Measurements from ENCODE around the gene BTBD19.
A peak's percentile ranks its signal among the peaks of the same experiment; 100 is the strongest.
"Not testable (repeated sequence)": the region's sequence is repeated elsewhere in the genome, so short reads cannot be mapped to it uniquely, and the experiment has no call there.

Gene BTBD19

GRCh38 chr1:44811234-44811633, 2.9 kb downstream of the BTBD19 start:
- ChIA-PET CTCF (interaction anchor here (1.8 to 3.7 kb wide), 2 partner anchors 11 to 18 kb away, joined by 5 to 17 read pairs; partner anchors contain the start of gene PLK3), POLR2A (interaction anchor here (0.7 to 4.6 kb wide), 4 partner anchors 8 to 12 kb away, joined by 3 to 53 read pairs (median 6); partner anchors contain the start of gene PLK3)
- no peak for DNase-seq (ENCODE audit: low read depth, low spot score)
- no peak for TF ChIP-seq CTCF (IDR thresholded peaks at IDR 0.05; ENCODE audit: insufficient read depth, low read length, missing control alignments)
- H3K4me3 ChIP-seq (ENCODE audit: low read depth, low read length): peak overlapping the region; percentile 6; the same call in 1 of the 2 replicates

GRCh38 chr1:44812822-44813543, 4.7 kb downstream of the BTBD19 start:
- DNase-seq (ENCODE audit: low read depth, low spot score): no peak
- ChIA-PET CTCF (interaction anchor here (1.9 to 3.7 kb wide), 2 partner anchors 13 to 20 kb away, joined by 8 to 17 read pairs; partner anchors contain the start of gene PLK3), POLR2A (interaction anchor here (1.1 to 4.6 kb wide), 5 partner anchors 10 to 91 kb away, joined by 3 to 53 read pairs (median 4); partner anchors contain the start of gene PLK3)
- no peak for TF ChIP-seq CTCF (IDR thresholded peaks at IDR 0.05; ENCODE audit: insufficient read depth, low read length, missing control alignments)
- H3K4me3 ChIP-seq (ENCODE audit: low read depth, low read length): peak overlapping the region; percentile 35

- CTCF ChIA-PET: interaction anchor here (1.1 to 2.1 kb wide), 3 partner anchors 83 to 198 kb away, joined by 3 to 5 read pairs (median 3); no protein-coding TSS in a partner anchor
- not testable (repeated sequence) for H3K4me3 ChIP-seq (ENCODE audit: low read depth, low read length); DNase-seq (ENCODE audit: low read depth, low spot score)
- POLR2A ChIA-PET: interaction anchor here (0.5 to 3.1 kb wide), 3 partner anchors 10 to 85 kb away, joined by 3 to 13 read pairs (median 4); partner anchors contain the start of genes PLK3 and RNU5D-1
Measured at GRCh38 chr1:44815926-44816325, 7.6 kb downstream of the BTBD19 start.

- ChIA-PET CTCF (interaction anchor here (0.9 to 1.8 kb wide), 6 partner anchors 9 to 194 kb away, joined by 3 to 9 read pairs (median 4); partner anchors contain the start of genes BTBD19, HECTD3, PLK3 and RNU5D-1), POLR2A (interaction anchor here (1.0 to 3.1 kb wide), 4 partner anchors 9 to 194 kb away, joined by 4 to 63 read pairs (median 15); partner anchors contain the start of genes BTBD19, DYNLT4, HECTD3 and PLK3)
- no peak for DNase-seq (ENCODE audit: low read depth, low spot score)
- H3K4me3 ChIP-seq (ENCODE audit: low read depth, low read length): no peak overlapping the region
- TF ChIP-seq CTCF (IDR thresholded peaks at IDR 0.05; ENCODE audit: insufficient read depth, low read length, missing control alignments): no peak
Measured at GRCh38 chr1:44817307-44817706, 9.0 kb downstream of the BTBD19 start.

- H3K4me3 ChIP-seq (ENCODE audit: low read depth, low read length): no peak overlapping the region
- no peak for TF ChIP-seq CTCF (IDR thresholded peaks at IDR 0.05; ENCODE audit: insufficient read depth, low read length, missing control alignments)
- ChIA-PET POLR2A (interaction anchor here (1.0 to 3.1 kb wide), 5 partner anchors 10 to 194 kb away, joined by 4 to 63 read pairs (median 13); partner anchors contain the start of genes BTBD19, DYNLT4, HECTD3 and PLK3), CTCF (interaction anchor here (1.0 to 2.0 kb wide), 9 partner anchors 9 to 193 kb away, joined by 3 to 9 read pairs (median 5); partner anchors contain the start of genes BTBD19, HECTD3, PLK3 and RNU5D-1)
- DNase-seq (ENCODE audit: low read depth, low spot score): no peak
Measured at GRCh38 chr1:44817771-44818495, 9.6 kb downstream of the BTBD19 start.

- no peak for TF ChIP-seq CTCF (IDR thresholded peaks at IDR 0.05; ENCODE audit: insufficient read depth, low read length, missing control alignments)
- DNase-seq (ENCODE audit: low read depth, low spot score): no peak
- CTCF ChIA-PET: interaction anchor here (0.9 to 2.2 kb wide), 6 partner anchors 10 to 197 kb away, joined by 3 to 6 read pairs (median 4); partner anchors contain the start of genes BTBD19, DYNLT4 and PLK3
Measured at GRCh38 chr1:44819196-44819607, 10.9 kb downstream of the BTBD19 start.

More at GRCh38 chr1:44819196-44819607, 10.9 kb downstream of the BTBD19 start:
- peak overlapping the region; percentile 44 for H3K4me3 ChIP-seq (ENCODE audit: low read depth, low read length)
- POLR2A ChIA-PET: interaction anchor here (0.6 to 4.9 kb wide), 17 partner anchors 8 to 200 kb away, joined by 3 to 78 read pairs (median 7); partner anchors contain the start of genes BTBD19, DYNLT4, EIF2B3 and HECTD3
